Measurements from ENCODE around the gene PNLIPRP2.

DNA sequence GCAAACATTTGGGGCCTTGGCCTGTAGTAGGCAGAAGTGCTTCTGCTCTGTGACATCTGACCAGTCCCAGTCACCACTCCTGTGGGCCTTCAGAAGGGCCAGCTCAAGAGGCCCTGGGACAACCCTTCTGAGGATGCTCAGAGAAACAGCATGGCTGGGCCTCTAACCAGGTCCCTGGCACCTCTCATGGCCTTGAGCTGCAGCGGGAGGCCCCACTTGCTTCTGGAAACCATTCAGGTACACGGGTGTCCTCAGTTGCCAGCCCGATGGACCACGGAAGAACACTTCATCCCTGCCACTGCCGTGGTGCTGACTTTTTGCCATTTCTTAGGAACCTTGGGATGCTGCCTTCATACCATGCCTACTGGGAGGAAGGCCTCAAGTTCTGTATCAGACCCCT lies 64.0 kb downstream of the PNLIPRP2 start:
- TF ChIP-seq, protein P1, sequence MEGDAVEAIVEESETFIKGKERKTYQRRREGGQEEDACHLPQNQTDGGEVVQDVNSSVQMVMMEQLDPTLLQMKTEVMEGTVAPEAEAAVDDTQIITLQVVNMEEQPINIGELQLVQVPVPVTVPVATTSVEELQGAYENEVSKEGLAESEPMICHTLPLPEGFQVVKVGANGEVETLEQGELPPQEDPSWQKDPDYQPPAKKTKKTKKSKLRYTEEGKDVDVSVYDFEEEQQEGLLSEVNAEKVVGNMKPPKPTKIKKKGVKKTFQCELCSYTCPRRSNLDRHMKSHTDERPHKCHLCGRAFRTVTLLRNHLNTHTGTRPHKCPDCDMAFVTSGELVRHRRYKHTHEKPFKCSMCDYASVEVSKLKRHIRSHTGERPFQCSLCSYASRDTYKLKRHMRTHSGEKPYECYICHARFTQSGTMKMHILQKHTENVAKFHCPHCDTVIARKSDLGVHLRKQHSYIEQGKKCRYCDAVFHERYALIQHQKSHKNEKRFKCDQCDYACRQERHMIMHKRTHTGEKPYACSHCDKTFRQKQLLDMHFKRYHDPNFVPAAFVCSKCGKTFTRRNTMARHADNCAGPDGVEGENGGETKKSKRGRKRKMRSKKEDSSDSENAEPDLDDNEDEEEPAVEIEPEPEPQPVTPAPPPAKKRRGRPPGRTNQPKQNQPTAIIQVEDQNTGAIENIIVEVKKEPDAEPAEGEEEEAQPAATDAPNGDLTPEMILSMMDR (IDR thresholded peaks at IDR 0.05; ENCODE audit: borderline replicate concordance, extremely low read depth, low read length, poor library complexity, severe bottlenecking): no peak
- no peak for TF ChIP-seq EZH2 (IDR thresholded peaks at IDR 0.05; ENCODE audit: borderline replicate concordance, low read depth, low read length, severe bottlenecking)
